ENCODE results near the gene SEMA3D.
"Not testable (repeated sequence)": the region's sequence is repeated elsewhere in the genome, so short reads cannot be mapped to it uniquely, and the experiment has no call there.

Gene SEMA3D

DNA sequence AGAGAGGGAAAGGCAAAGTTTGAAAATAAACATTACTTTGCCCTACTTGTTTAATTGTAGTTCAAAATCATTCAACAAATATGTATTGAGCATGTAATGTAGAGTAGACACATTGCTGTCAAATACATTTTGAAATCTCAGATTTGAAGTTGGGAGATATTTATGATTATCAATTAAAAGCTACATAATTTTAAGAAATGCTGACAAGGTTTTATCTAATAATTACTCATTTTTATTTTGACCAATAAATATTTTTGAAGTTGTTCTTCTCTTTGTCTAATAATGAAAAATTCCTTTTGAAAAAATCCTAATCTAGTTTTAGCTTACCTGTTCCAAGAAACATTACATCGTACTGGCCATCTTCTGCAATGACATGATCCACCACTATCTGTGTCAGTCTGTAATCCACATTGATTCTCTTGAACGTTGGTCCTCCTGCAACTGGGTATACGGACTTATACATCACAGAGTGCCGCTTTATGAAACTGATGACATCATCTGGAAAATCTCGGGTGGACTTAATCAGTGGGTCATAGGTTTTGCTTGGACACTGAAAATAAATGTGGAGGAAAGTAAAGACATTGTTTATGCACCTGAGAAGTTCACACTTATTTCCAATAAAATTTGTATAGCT lies 164.7 kb downstream of the SEMA3D start:
- no peak for DNase-seq

GRCh38 chr7:85021101-85021704 lies 165.7 kb downstream of the SEMA3D start:
- DNase-seq: no peak

DNA sequence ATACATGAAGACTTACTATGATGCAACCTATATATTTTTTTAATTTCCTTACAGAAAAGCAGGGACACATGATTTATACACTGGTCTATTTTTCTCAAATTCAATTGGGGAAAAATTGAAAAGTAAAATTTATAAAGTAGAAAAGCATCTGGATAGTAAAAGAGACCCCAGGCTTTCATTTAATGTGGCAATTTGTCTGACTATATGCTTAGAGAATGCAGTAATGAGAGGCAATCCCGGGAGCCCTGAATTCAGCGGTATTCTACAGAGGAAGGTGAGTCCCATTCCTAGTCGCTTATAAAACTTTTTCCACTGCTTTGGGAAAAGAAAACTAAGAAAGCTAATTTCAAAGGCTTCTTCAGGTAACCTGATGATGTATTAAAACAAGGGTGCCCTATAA lies 167.1 kb downstream of the SEMA3D start:
- no peak for DNase-seq

DNA sequence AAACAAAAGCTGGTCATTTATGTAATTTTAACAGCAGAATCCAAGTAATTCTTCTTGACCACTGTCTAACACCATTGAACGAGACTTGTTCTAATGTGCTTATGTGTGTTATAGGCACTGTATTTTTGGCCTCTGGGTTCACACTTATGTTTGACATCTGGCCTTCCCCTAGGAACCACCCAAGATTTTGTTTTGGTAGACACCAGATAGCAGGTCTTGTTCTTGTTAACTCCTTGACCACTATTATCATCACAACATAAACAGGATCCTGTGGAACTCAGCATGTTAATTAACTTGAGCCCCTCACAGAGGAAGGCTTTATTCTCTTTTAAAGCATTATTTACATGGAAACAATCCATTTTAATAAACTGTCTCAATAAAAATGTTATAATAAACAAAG lies 167.7 kb downstream of the SEMA3D start:
- DNase-seq: no peak

- peak; percentile 27 for DNase-seq
Measured at GRCh38 chr7:85018498-85018897, 168.4 kb downstream of the SEMA3D start.

GRCh38 chr7:85016286-85016685 lies 170.6 kb downstream of the SEMA3D start:
- no peak for DNase-seq

DNA sequence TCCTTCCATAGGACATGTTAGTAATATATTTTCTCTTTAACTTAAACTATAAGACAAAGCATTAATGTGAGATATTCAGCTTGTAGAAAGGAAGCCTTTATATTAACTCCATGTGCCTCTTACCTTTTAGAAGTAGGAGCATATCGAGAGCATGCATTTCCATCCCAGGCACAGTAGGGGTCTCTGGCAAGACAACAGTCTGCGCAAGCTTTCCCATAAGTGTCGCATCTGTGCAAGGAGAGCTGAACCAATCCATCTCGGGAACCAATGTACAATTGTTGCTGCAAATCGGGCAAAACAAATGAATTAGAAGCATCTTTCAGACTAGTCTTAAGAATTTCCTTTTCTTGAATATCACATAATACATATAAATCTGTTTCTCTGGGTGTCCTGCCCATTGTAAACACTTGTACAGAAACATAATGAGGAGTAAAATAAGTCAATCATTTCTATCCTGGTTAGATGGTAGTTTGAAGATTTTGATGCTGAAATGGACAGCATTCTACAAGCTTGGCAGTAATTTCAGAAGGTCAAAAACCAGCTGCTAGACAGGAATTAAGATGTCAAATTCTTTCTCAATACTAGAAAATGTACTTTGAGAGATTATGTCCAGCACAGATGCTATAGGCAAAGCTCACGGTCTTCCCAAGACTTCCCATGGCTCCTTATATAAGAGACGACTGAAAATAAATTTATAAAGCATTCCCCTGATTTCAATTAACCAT lies 171.8 kb downstream of the SEMA3D start:
- no peak for DNase-seq

GRCh38 chr7:85011127-85011526 lies 175.7 kb downstream of the SEMA3D start:
- no peak for DNase-seq

DNA sequence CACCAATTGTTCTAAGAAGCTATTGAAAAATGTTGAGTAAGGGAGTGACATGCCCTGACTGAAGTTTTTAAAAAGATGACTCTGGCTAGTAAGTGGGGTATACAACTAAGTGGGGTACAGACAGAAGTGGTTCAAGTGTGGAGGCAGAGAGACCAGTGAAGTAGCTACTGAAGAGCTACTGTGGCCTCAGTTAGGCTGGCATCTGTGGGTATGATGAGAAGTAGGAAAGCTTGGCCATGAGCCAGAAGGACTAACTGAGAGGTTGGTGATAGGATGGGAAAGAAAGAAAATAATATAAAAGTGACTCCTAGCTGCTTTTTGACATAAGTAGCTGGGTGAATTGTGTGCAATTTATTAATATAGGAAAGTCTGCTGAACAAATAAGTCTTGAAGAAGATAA lies 176.6 kb downstream of the SEMA3D start:
- no peak for DNase-seq

- no peak for DNase-seq
Measured at GRCh38 chr7:85006754-85007153, 180.1 kb downstream of the SEMA3D start.

DNA sequence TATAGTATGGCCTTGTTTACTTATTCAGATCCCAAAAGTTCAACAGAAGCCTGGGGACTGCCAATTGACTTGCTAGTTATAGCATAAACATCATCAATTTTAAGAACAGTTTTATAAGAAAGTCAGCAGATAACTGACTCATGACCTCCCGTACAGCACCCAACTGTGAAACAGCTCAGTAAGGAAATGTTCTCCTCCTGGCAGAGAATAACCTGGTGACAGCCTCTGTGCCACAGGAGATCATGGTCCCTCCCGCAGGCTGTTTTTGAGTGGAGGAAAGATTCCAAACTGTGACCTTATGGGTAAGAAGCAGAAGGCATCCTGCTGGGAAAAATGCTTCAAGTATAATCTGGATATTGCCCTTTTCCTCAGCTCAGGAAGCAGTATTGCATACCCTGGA lies 182.5 kb downstream of the SEMA3D start:
- DNase-seq: no peak

- DNase-seq: no peak
Measured at GRCh38 chr7:85001495-85002345, 185.1 kb downstream of the SEMA3D start.

- no peak for DNase-seq
Measured at GRCh38 chr7:85000735-85001350, 186.0 kb downstream of the SEMA3D start.

DNA sequence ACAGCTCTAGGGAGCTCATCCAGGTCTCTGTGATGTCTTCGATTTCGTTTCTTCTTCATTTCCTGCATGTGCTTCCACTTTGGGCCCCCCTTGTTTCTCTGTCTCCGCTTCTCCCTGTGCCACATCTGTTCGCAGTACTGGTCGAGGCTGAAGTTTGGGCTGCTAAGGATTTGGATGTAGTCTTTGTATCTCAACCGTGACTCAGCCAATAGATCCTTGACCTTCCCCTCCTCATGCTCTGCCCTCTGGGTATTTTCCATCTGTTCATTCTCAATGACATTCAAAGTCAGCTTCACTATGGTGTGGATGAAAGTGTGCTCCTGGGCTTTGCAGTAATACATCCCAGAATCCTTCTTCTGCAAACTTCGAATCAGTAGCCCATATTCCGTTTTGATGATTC lies 187.4 kb downstream of the SEMA3D start:
- no peak for DNase-seq

DNA sequence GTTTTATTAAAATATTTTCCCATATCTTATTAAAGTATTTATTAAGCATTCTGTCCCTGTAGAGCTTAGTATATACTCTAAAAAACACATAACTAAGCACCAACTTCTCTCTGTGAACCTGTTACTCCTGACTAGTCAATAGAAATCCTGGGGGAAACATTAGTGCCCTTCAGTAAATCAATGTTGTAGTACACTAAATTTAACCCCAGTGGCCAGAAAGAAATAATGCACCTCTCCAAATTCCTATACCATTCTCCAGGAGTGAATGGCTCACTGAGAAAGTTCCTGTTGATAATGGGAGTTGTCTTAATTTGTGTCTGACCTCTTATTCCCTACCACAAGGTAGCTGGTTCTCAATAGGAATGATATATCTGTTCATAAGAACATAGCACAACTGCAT lies 188.2 kb downstream of the SEMA3D start:
- DNase-seq: no peak

GRCh38 chr7:84997626-84998025 lies 189.2 kb downstream of the SEMA3D start:
- DNase-seq: no peak

- not testable (repeated sequence) for DNase-seq
Measured at GRCh38 chr7:84992954-84993353, 193.9 kb downstream of the SEMA3D start.

DNA sequence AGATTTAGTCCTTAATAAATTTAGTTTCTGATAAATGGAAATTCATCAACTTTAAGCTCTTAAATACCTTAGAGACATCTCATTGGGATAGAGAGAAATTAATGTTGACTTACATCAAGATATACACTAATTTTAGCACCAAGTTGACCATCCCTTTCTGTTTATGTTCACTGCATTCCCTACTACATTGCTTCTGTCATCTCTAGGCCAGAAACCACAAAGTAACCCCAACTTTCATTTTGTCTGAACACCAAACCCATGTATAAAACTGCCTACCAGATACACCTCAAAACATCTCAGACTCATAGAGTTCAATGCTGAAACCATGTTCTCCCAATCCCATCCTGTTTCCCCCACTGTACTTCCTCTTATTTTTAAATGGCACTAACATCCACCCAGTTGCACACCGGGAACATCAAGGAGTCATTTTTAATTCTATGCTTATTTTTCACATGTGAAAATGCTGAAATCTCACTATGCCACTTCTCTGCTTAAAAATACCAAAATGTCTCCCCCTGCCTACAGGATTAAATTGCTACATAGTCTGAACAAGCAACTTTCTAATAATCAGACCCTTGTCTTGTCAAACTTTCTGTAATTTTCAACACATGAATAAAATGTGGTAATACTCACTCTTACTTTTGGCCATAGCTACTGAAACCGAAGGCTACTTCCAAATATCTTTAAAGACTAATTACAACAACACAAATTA lies 201.6 kb downstream of the SEMA3D start:
- no peak for DNase-seq

GRCh38 chr7:84982199-84982598 lies 204.7 kb downstream of the SEMA3D start:
- no peak for DNase-seq

DNA sequence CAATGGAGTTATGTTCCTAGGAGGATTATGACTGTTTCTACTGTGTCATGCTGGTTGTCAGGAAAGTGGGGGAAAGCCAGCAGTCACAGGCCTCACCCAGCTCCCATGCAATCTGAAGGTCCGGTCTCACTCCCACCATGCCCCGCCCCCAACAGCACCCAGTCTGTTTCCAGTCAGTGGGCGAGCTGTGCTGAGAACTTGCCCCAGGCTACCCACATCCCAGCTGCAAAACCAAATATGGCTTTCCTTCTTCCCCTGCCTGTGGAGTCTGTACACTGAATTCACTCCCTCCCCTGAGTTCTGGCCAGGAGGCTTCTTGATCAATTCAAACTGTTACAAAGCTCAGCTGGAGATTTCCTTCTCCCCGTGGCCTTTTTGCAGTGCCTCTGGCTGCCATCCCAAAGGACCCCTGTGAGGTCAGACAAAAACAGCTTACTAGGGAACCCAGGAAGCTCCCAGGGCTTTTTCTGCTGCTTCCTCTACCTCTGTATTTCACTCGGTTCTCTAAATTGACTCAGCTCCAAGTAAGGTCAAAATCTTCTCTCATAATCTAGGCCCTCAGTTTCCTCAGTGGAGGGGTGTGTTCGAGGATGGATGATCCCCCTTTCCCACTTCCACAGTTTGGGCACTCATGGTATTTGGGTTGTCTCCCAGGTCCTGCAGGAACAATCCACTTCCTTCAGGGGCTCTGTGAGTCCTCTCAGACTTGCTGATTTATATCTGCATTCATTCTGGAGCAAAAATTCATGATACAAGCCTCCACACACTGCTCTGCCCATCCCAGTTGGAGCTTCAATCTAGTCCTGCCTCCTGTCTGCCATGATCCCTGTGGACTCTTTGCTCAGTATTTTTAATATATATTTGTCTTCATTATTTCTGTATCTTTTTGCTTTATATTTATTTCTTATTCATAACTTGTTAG lies 205.5 kb downstream of the SEMA3D start:
- DNase-seq: no peak

- peak; percentile 86 for DNase-seq
Measured at GRCh38 chr7:84975586-84976185, 211.2 kb downstream of the SEMA3D start.
